GM23338 (cell line): ENCODE results near the gene TMEM134. TPM values are rescaled to one million over a fixed set of nuclear protein-coding genes. Genes with fewer than 3 reads are reported as not detected.

ENCODE experiments used
- ATAC-seq: fragments of 200-7000 bp; cut with Tn5 transposase; 3 replicates; pipeline ENCODE4 v1.9.1; 2020
- DNase-seq: peaks from one replicate; pipeline ENCODE4 v3.0.0-alpha.2; 2015; ENCODE audit warnings: low spot score
- H2AFZ ChIP-seq: fragments of 200-600 bp; sonication (generic); 2 replicates; pipeline ENCODE4 v1.8.0; 2016; ENCODE audit warnings: antibody characterized with exemption, mild to moderate bottlenecking, moderate library complexity
- H3F3A ChIP-seq: fragments of 200-600 bp; sonication (generic); replicated peaks from 2 replicates; pipeline ENCODE4 v1.8.0; 2017; ENCODE audit warnings: antibody characterized with exemption, mixed run types, low read depth
- H3K27ac ChIP-seq: fragments of 200-600 bp; sonication (generic); 2 replicates; pipeline ENCODE4 v1.6.1; 2016; ENCODE audit warnings: low read depth
- H3K27me3 ChIP-seq: fragments of 200-600 bp; sonication (generic); 2 replicates; pipeline ENCODE4 v1.8.0; 2016; ENCODE audit warnings: mild to moderate bottlenecking, mixed run types, moderate library complexity; ENCODE audit not compliant: insufficient read depth
- H3K36me3 ChIP-seq: fragments of 200-600 bp; sonication (generic); 2 replicates; pipeline ENCODE4 v1.8.0; 2016; ENCODE audit warnings: mild to moderate bottlenecking; ENCODE audit not compliant: insufficient read depth
- H3K4me1 ChIP-seq: fragments of 200-600 bp; sonication (generic); 2 replicates; pipeline ENCODE4 v1.8.0; 2016; ENCODE audit warnings: mild to moderate bottlenecking, moderate library complexity; ENCODE audit not compliant: insufficient read depth
- H3K4me2 ChIP-seq: fragments of 200-600 bp; sonication (generic); 2 replicates; pipeline ENCODE4 v1.7.1; 2017; ENCODE audit warnings: mixed run types
- H3K4me3 ChIP-seq: fragments of 200-600 bp; sonication (generic); 2 replicates; pipeline ENCODE4 v1.6.1; 2016; ENCODE audit warnings: mixed run types
- H3K79me2 ChIP-seq: fragments of 200-600 bp; sonication (generic); replicated peaks from 2 replicates; pipeline ENCODE4 v1.8.0; 2017; ENCODE audit warnings: mild to moderate bottlenecking; ENCODE audit not compliant: insufficient read depth
- H3K9me2 ChIP-seq: fragments of 200-600 bp; sonication (generic); 2 replicates; pipeline ENCODE4 v1.8.0; 2017; ENCODE audit not compliant: insufficient read depth
- H4K20me1 ChIP-seq: fragments of 200-600 bp; sonication (generic); replicated peaks from 2 replicates; pipeline ENCODE4 v1.8.0; 2017; ENCODE audit warnings: mild to moderate bottlenecking; ENCODE audit not compliant: insufficient read depth
- H3K27ac Mint-ChIP-seq: 2 replicates; pipeline ENCODE4 v1.8.0; 2020; ENCODE audit warnings: inconsistent platforms, mild to moderate bottlenecking, moderate library complexity, mixed read lengths
- H3K27me3 Mint-ChIP-seq: 3 replicates; pipeline ENCODE4 v1.8.0; 2022; ENCODE audit warnings: low read depth, mild to moderate bottlenecking, moderate library complexity, mixed read lengths, inconsistent platforms; ENCODE audit not compliant: insufficient read depth, poor library complexity
- H3K36me3 Mint-ChIP-seq: 3 replicates; pipeline ENCODE4 v1.8.0; 2021; ENCODE audit warnings: low read depth, mild to moderate bottlenecking, inconsistent platforms, moderate library complexity, mixed read lengths
- H3K4me1 Mint-ChIP-seq: 3 replicates; pipeline ENCODE4 v1.8.0; 2020; ENCODE audit warnings: mild to moderate bottlenecking, inconsistent platforms, mixed read lengths
- H3K4me3 Mint-ChIP-seq: 3 replicates; pipeline ENCODE4 v1.8.0; 2021; ENCODE audit warnings: moderate library complexity, mild to moderate bottlenecking, inconsistent platforms, mixed read lengths
- H3K9me3 Mint-ChIP-seq: 3 replicates; pipeline ENCODE4 v1.8.0; 2020; ENCODE audit warnings: moderate library complexity, mild to moderate bottlenecking, inconsistent platforms, mixed read lengths
- CREB1 ChIP-seq: fragments of 250-450 bp; sonication (Bioruptor Pico); IDR thresholded peaks from 2 replicates; pipeline ENCODE4 v1.5.0; 2020; ENCODE audit warnings: low read depth, mild to moderate bottlenecking, moderate library complexity
- EZH2 ChIP-seq: fragments of 200-600 bp; sonication (generic); IDR thresholded peaks from one replicate; pipeline ENCODE4 v1.8.0; 2017; ENCODE audit warnings: antibody characterized with exemption, mild to moderate bottlenecking, low read depth; ENCODE audit not compliant: unreplicated experiment
- JUNB ChIP-seq: IDR thresholded peaks from one replicate; pipeline ENCODE4 v1.6.1; 2016; ENCODE audit warnings: antibody characterized with exemption; ENCODE audit not compliant: unreplicated experiment
- NANOG ChIP-seq: IDR thresholded peaks from 2 replicates; pipeline ENCODE4 v1.6.1; 2016; ENCODE audit warnings: antibody characterized with exemption, borderline replicate concordance
- ZNF114 ChIP-seq: fragments of 250-450 bp; sonication (Bioruptor Pico); IDR thresholded peaks from 2 replicates; pipeline ENCODE4 v1.5.0; 2020; ENCODE audit warnings: mild to moderate bottlenecking, moderate library complexity
- polyA plus RNA-seq: library from polyadenylated mRNA; unstranded; fragments of >200 nt; fragmentation: Nextera tagmentation; extraction: Ambion mirVana; gene quantifications from 2 replicates; pipeline ENCODE4 v1.2.1, GENCODE V29; 2016
- total RNA-seq: library from RNA; depleted of rRNA; stranded (reverse); fragments of >200 nt; shearing (Covaris generic); gene quantifications from 2 replicates; pipeline ENCODE4 v1.2.3, GENCODE V29; 2014
- TF ChIP-seq, protein P1 (sequence below): IDR thresholded peaks from one replicate; pipeline ENCODE4 v1.6.1; 2018; ENCODE audit warnings: antibody characterized with exemption; ENCODE audit not compliant: unreplicated experiment
- TF ChIP-seq, protein P2 (sequence below): IDR thresholded peaks from 2 replicates; pipeline ENCODE4 v1.6.1; 2016; ENCODE audit warnings: antibody characterized with exemption

TMEM134 gene
- total and polyA plus RNA-seq, 2 experiments from 2014 or later, result 61.4 to 69.2 TPM

DNA sequence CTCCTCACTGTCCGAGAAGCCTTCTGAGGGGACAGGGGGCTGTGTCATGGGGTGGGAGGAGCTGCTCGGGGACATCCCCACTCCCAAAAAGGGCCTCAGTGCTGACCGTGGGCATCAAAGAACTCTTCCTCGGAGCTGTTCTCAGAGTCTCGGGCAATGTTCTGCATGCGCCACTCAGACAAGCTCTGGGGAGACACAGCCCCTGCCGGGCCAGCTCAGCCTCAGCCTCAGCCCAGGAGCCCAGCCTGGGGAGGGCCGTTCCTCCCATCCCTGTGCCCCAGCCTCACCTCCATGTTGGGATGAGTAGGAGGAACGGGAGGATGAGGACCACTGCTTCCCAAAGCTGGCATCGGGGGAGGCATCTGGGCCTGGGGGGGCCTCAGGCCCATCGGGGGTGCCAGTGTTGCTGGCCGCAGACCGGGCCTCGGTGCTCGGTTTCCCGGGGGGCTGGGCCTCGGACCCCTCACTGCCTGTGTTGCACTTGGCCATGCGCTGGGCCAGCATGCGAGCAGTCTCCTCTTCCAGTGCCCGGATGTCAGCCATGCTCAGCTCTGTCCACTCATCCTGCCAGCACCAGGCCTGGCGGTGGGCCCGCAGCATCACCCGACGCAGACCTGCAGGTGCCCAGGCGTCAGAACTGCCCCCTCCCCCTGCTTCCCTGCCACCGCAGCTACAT lies 30.9 kb upstream of the TMEM134 start:
- no peak overlapping the region for H3K27ac Mint-ChIP-seq
- Histone ChIP-seq H4K20me1 (peaks cover 10% of the 10 kb centered on the region; the same call in 1 of the 2 replicates), H3K9me2 (no peaks in the 10 kb centered on the region), H3K4me3 (no peak overlapping the region), H2AFZ (no peak overlapping the region), H3K79me2 (no peaks in the 10 kb centered on the region), H3K27ac (no peak overlapping the region), H3F3A (no peaks in the 10 kb centered on the region), H3K27me3 (no peaks in the 10 kb centered on the region; the same call in 1 of the 2 replicates), H3K4me2 (no peak overlapping the region), H3K4me1 (peaks cover 5% of the 10 kb centered on the region), H3K36me3 (peaks cover 4% of the 10 kb centered on the region; the same call in 1 of the 2 replicates)
- H3K9me3 Mint-ChIP-seq, result no peaks in the 10 kb centered on the region; the same call in 2 of the 3 replicates
- peaks cover 15% of the 10 kb centered on the region for H3K27me3 Mint-ChIP-seq
- no peak for ATAC-seq
- peaks cover 9% of the 10 kb centered on the region; the same call in 2 of the 3 replicates for H3K36me3 Mint-ChIP-seq
- no peak overlapping the region for H3K4me3 Mint-ChIP-seq
- DNase-seq, result no peak
- TF ChIP-seq NANOG, result no peak
- TF ChIP-seq, protein P1, sequence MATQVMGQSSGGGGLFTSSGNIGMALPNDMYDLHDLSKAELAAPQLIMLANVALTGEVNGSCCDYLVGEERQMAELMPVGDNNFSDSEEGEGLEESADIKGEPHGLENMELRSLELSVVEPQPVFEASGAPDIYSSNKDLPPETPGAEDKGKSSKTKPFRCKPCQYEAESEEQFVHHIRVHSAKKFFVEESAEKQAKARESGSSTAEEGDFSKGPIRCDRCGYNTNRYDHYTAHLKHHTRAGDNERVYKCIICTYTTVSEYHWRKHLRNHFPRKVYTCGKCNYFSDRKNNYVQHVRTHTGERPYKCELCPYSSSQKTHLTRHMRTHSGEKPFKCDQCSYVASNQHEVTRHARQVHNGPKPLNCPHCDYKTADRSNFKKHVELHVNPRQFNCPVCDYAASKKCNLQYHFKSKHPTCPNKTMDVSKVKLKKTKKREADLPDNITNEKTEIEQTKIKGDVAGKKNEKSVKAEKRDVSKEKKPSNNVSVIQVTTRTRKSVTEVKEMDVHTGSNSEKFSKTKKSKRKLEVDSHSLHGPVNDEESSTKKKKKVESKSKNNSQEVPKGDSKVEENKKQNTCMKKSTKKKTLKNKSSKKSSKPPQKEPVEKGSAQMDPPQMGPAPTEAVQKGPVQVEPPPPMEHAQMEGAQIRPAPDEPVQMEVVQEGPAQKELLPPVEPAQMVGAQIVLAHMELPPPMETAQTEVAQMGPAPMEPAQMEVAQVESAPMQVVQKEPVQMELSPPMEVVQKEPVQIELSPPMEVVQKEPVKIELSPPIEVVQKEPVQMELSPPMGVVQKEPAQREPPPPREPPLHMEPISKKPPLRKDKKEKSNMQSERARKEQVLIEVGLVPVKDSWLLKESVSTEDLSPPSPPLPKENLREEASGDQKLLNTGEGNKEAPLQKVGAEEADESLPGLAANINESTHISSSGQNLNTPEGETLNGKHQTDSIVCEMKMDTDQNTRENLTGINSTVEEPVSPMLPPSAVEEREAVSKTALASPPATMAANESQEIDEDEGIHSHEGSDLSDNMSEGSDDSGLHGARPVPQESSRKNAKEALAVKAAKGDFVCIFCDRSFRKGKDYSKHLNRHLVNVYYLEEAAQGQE, result no peak
- no peak for TF ChIP-seq ZNF114 (CRISPR knock-in tag)
- TF ChIP-seq EZH2, result no peak
- TF ChIP-seq JUNB, result no peak
- TF ChIP-seq, protein P2, sequence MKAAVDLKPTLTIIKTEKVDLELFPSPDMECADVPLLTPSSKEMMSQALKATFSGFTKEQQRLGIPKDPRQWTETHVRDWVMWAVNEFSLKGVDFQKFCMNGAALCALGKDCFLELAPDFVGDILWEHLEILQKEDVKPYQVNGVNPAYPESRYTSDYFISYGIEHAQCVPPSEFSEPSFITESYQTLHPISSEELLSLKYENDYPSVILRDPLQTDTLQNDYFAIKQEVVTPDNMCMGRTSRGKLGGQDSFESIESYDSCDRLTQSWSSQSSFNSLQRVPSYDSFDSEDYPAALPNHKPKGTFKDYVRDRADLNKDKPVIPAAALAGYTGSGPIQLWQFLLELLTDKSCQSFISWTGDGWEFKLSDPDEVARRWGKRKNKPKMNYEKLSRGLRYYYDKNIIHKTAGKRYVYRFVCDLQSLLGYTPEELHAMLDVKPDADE, result no peak
- TF ChIP-seq CREB1, result no peak
- H3K4me1 Mint-ChIP-seq, result peaks cover 7% of the 10 kb centered on the region; the same call in 2 of the 3 replicates

DNA sequence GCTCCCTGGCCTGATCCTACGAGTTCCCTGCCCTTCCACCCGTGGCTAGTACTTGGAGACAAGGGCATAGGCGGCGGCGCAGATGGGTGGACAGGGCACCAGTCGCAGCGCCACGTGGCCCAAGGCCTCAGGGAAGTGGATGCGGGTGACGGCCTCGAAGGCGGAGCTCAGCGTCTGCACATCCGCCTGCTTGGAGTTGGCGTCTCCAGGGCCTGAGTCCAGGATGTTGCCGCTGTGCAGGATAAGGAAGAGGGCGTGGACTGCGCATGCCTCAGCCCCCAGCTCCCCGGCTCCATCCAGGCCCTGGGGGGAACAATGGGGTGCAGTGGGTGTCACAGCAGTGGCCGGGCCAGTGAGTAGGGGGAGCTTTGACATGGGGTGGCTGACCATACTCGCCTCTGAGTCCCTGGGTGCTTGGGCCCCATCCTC lies 29.5 kb upstream of the TMEM134 start:
- Mint-ChIP-seq H3K4me1 (peaks cover 5% of the 10 kb centered on the region; the same call in 2 of the 3 replicates), H3K4me3 (no peak overlapping the region), H3K9me3 (no peaks in the 10 kb centered on the region; the same call in 2 of the 3 replicates), H3K27me3 (peaks cover 12% of the 10 kb centered on the region), H3K27ac (no peak overlapping the region), H3K36me3 (peaks cover 9% of the 10 kb centered on the region; the same call in 2 of the 3 replicates)
- Histone ChIP-seq H3K4me2 (no peak overlapping the region), H3K27me3 (no peaks in the 10 kb centered on the region; the same call in 1 of the 2 replicates), H3K9me2 (no peaks in the 10 kb centered on the region), H4K20me1 (peaks cover 8% of the 10 kb centered on the region; the same call in 1 of the 2 replicates), H3K79me2 (no peaks in the 10 kb centered on the region), H3F3A (no peaks in the 10 kb centered on the region), H3K4me1 (peaks cover 1% of the 10 kb centered on the region), H3K27ac (no peak overlapping the region), H2AFZ (no peak overlapping the region), H3K4me3 (no peak overlapping the region), H3K36me3 (peaks cover 4% of the 10 kb centered on the region; the same call in 1 of the 2 replicates)
- ATAC-seq, result no peak
- DNase-seq, result no peak
- TF ChIP-seq CREB1 (no peak), NANOG (no peak)
- TF ChIP-seq, protein P1, result no peak
- TF ChIP-seq, protein P2, result no peak
